ENCODE results near the gene FAM193B.
A peak's percentile ranks its signal among the peaks of the same experiment; 100 is the strongest.
"Not testable (repeated sequence)": the region's sequence is repeated elsewhere in the genome, so short reads cannot be mapped to it uniquely, and the experiment has no call there.

Gene FAM193B

DNA sequence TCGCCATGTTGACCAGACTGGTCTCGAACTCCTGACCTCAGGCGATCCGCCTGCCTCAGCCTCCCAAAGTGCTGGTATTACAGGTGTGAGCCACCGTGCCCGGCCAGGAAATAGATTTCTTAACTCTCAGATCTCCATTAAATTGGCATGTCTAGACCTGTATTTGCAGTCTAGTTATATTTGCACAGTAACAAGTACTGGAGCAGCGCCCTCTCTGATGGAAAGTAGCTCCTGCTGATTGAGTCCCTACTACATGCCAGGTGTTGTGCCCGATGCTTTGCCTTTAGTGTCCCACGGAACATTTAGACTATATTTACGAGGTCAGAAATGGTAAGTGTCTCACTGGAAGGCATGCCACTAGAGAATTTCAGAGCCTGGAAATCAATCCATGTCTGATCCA, 21.8 kb upstream of the FAM193B start:
- DNase-seq (ENCODE audit: low read depth), result no peak

DNA sequence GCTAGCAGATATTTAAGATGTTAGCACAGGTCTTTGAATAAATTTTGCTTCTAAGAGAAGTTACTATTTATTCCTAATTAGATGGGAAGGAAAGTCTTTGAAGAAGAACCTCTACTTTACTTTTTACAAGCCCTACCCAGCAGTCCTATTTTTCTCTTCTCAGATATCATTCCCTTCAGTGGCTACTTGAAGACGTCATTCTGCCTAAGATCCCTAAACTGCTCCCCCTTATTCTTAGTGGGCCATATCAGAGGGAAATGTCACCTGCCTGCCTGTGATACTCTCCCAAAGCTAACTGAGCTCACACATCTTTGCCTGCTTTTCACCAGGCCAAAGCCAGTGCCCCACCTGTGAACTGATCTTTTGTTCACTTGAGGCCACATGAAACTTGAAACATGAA, 21.1 kb upstream of the FAM193B start:
- DNase-seq (ENCODE audit: low read depth), result no peak

DNA sequence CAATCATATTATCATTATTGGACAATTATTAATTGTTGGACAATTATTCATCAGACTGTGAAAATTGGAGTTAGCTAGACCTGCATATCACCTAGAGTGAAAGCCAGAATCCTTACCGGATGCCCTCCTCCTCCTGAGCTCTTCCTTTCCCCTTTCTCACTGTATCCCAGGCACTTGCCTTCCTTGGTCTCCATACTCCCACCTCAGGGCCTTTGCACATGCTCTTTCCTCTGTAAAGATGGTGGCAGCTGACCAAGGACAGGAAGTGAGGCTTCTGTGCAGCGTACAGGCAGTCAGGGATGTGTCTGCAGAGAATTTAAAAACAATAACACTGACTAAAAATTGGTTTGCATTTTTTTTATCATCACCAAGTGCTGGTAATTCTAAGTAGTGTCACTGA, 15.5 kb upstream of the FAM193B start:
- DNase-seq (ENCODE audit: low read depth), result no peak

DNA sequence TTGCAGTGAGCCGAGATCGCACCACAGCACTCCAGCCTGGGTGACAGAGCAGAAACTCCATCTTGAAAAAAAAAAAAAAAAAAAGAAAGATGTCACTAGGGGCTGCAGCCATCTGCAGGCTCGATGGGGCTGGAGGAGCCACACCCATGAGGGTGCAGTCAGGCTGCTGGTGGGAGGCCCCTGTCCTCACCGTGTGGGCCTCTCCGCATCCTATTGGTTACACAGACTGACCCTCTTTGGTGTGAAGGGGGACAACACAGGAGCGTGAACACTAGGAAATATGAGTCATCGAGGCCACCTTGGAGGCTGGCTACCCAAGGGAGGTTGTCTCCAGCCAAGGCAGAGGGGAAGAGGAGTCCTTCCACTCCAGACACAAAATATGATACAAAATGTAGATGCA, 14.0 kb upstream of the FAM193B start:
- DNase-seq (ENCODE audit: low read depth), result no peak

DNA sequence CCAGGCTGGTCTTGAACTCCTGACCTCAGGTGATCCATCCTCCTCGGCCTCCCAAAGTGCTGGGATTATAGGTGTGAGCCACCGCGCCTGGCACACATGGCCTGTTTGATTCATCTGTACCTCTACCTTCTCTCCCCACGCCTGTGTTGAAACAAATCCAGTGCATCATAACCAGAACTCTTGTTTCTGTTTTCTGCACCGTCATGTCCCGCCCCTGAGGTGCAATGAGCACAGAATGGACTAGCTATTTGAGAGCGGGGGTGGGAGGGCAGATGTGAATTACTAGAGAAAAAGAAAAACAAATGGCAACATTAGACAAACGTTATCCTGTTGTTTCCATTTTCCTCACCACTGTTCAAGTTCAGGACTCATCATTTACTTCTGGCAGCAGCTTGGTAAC, 10.7 kb upstream of the FAM193B start:
- no peak for DNase-seq (ENCODE audit: low read depth)

DNA sequence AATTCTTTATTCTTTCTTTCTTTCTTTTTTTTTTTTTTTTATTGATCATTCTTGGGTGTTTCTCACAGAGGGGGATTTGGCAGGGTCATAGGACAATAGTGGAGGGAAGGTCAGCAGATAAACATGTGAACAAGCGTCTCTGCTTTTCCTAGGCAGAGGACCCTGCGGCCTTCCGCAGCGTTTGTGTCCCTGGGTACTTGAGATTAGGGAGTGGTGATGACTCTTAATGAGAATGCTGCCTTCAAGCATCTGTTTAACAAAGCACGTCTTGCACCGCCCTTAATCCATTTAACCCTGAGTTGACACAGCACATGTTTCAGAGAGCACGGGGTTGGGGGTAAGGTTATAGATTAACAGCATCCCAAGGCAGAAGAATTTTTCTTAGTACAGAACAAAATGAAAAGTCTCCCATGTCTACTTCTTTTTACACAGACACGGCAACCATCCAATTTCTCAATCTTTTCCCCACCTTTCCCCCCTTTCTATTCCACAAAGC, 5.1 kb upstream of the FAM193B start:
- not testable (repeated sequence) for DNase-seq (ENCODE audit: low read depth)

DNA sequence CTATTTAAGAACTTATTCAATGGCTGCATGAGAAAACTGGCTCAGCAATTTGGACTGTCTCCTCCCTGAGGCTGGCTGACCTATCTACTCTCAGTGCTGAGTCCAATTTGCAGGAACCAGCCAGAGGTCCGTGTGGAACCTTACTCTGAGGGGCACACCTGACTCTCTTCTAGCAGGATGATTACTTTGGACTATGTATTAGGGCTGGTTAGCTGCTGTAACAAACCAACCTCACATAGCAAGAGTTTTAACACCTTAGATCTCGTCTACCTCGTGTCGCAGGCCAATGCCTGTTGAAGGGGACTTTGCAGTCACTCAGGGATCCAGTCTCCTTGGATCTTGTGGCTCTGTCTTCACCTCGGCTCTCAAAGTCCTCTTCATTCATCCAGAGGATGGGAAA, 3.4 kb upstream of the FAM193B start:
- no peak for DNase-seq (ENCODE audit: low read depth)

DNA sequence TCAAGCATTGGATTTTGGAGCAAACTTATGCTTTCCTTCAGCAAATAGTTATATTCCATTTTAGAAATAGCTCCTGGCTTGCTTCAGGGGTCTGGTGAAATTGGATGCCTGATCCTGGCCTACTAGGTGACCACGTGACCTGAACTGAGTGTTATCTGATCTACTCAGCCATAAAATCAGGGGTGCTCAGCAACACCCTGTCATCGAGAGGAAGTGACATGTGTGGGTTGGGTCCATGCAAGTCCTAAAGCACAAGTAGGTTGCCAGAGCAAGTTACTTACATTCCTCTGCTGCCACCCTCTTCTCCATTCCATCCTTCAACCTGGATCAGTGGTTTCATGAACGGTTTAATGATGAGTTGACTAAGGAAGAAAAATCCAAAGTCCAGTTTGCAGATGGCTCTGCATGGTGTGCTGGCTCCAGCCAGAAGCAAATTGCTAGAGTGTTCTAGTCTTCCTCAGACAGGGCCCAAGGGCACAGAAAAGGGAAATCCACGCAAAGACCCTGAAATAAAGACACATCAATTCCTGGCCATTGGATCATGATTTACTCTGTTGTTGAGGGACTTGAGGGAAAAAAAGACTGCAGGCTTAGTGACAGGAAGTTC, 2.8 kb upstream of the FAM193B start:
- DNase-seq (ENCODE audit: low read depth), result no peak

DNA sequence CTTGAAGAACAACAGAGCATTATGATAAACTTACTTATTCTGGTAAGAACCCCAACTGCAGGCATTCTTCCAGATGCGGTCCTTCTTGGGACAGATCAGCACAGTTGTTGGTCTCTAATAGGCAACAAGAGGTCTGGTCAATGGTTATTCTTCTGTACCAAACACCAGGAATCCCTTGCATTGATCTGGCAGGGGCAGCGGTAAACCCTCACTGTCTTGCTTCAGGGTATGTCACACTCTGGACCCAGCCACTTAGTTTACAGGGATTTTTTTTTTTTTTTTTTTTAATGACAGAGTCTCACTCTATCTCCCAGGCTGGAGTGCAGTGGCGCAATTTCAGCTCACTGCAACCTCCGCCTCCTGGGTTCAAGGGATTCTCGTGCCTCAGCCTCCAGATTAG, 1.3 kb upstream of the FAM193B start:
- DNase-seq (ENCODE audit: low read depth), result no peak

DNA sequence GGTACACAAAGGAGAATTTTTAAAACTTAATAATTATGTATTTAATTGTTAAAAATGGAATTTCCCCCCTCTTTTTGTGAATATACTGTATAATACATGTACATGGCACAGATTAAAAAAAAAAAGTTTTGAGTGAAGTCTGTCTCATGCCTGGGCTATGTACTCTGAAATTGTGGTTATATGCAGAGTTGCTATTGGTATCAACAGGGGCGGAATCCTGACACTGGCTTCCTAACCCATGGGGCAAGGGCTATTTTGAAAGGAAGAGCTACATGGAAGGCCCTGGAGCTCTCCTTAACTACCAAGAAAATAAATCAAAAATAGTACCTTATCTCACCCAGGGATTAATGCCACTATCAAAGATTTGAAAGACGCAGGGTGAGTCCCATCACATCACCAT, 865 bp upstream of the FAM193B start:
- no peak for DNase-seq (ENCODE audit: low read depth)

DNA sequence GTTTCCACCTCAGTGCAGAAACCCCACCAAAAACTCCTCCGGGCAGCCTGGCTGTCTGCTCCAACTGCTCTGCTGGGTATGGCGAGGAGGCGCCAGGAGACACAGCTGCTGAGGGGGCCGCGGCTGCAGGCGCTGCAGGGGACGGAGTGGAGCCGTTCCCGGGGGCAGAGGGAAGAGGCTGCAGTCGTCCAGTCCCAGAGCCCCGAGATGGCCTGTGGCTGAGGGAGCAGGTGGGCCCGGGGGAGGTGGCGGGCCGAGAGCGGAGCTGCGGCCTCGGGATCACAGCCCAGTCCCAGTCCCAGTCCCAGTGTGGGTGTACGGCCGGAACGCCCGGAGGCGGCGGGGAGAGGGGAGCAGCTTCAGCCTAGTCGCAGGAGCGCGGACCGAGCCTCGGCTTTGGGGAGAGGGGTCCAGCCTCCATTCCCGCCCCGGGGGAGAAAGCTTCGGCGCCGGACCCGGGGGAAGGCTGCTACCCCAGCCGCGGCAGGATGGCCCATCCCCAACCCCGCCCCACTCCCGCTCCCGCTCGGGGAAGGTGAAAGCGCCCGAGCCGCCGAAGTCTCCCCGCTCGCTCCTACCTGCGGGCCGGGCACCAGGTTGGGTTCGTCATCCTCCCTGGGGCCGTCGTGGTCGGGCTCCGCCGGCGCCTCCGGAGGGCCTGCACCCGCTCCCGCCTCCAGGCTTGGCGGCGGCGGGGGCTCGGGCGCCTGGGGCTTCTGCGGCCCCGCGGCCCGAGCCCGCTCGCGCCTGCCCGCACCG, 513 bp downstream of the FAM193B start:
- peak; percentile 15 for DNase-seq (ENCODE audit: low read depth)

DNA sequence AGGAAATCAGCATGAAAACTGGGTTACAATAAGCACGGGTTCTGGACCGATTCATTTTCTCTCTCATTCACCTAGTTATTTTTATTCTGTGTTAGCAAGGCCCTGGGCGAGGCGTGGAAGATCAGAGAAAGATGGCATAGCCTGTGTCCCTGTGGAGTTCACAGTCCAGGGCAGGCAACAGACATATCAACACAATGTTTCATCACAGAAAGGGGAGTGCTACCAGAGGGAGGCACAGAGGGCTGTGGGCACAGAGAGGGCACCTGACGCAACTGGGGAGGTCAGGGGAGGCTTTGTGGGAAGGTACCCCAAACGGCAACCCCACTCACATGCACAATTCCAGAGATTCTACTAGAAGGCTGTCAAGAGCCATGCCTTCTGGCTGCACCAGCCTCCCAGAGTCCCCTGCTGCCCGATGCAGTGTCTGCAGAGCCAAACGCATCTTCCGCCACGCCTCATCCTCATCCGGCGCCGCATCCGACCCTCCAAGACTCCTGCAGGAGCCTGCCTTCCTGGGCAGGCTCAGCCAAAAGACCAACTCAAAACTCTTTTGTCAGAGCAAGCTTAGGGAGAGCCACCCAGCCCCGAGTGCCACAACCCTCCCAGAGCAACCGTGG, 1.4 kb downstream of the FAM193B start:
- DNase-seq (ENCODE audit: low read depth), result no peak

DNA sequence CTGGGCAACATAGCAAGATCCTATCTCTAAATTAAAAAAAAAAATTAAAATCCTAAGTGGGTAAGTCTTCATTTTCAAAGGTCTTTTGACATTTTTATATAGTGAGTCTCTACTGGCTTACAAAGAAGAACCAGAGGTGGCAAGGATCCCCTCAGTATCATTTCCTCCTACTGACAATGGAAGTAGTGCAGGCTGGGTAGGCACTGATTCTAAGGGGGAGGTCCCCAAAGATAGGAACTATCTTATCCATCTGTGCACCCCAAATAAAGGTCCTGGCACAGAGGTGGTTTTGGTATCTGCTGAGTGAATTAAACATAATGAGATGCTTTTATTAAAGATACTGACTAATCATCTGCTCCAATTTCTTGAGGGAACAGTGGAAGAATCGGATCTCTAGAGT, 4.2 kb downstream of the FAM193B start:
- no peak for DNase-seq (ENCODE audit: low read depth)

DNA sequence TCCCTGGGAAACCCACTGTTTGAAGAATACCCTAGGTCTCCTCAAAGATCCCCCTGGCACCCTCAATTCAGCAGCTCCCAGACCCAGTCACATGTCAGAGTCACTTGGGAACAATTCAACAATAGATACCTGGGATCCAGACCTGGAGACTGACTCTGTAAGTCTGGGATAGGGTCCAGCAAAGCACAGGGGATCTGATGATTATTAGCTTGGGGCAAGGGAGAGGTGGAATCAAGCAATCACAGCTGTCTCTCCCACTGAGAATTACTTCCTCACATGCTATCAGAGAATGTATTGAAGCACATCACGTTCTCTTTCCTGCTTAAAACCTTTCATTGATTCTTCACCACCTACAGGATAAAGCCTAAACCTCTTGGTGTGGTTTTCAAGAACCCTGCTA, 5.9 kb downstream of the FAM193B start:
- no peak for DNase-seq (ENCODE audit: low read depth)

DNA sequence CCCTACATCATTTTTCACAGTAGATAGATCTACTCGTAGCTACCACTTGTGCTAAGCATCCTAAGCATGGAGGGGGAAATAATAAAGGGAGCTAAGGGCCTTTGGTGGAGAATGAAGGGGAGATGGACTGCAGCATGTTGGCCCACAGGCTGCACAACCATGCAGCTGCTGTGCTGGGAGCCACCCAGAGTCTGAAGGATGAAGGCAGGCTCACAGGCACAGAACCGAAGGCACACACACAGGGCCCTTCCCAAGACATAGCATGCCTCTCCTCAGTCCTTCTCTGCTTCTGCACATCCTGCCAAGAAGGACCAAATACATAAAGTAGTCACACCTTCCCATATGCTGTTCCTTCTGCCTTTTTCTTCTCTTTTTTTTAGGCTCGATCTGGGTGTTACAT, 6.6 kb downstream of the FAM193B start:
- no peak for DNase-seq (ENCODE audit: low read depth)

DNA sequence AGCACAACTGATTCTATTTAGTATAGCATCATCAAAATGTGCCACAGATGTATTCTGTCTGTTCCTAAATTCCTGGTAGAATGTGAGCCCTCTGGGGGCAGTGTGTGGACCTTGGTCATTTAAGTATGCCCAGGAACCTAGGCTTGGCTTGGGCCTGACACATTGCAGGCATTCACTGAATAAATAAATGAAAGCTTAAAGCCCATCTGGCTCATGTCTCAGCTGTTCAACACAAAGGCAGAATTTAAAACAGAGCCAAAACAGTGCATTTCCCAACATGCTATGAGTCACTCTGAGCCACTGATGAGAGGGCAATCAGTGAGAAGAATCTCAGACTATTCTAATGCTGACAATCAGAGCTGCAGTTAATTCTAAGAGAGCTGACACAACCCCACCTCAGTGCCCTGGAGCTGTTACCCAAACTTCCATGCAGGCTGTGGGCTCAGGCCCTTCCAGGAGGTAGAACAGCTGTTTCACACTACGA, 8.1 kb downstream of the FAM193B start:
- no peak for DNase-seq (ENCODE audit: low read depth)

DNA sequence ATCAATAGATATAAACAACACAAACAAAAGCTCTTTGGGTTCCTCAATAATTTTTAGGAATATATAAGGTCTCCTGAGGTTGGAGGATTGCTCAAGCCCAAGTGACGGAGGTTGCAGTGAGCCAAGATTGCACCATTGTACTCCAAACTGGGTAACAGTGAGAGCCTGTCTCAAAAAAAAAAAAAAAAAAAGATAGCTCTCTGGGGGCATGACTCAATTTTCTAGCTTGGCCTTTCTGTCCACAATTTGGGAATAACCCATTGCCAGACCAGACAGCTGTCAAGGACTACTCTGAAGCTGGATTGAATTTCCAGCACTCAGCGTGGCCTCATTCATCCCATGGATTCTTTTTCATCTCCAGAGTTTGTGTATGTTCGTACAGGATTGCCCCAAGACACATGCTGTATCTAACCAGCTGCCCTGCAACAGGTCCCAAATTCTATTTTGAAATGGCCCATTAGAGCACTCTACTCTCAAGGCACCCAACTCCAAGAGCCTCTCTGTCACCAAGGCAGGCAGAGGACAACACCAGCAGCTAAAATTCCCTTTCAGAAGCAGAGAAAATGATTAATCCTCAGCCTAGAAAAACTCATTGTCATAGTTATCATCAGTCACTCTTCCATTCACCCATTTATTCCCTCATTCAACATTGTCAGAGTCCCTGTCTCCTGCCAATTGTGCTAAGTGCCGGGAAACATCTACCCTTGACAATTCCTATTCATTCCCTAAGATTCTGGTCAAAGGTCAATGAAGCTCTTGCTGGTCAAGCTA, 8.7 kb downstream of the FAM193B start:
- no peak for DNase-seq (ENCODE audit: low read depth)

DNA sequence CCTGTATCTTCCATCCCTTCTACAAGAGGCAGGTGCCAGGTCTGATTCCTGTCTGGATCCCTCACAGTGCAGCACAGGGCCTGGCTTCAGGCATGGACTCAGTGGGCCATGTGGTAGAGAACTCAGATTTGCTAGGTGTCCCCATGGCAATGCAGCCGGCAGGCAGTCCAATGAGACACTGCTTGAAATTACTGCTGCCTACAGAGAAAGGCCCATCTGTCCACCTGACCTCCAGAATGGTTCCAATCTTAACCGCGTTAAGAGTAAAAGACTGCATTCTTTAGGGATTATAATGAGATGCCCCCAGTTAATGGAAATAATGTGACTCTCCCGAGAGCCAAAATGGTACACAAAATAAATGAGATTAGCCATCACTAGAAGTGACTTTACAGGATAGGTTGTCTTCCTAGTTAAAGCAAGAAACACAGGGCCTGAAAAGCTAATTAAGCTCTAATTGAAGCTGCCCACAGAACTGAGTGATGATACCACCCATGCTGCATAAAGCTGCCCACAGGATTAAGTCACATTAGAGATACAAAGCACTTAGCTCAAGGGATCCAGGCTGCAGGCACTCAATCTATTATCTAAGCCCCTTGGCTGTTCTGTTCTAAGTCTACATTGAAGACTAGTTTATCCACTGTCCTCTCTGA, 11.4 kb downstream of the FAM193B start:
- no peak for DNase-seq (ENCODE audit: low read depth)

DNA sequence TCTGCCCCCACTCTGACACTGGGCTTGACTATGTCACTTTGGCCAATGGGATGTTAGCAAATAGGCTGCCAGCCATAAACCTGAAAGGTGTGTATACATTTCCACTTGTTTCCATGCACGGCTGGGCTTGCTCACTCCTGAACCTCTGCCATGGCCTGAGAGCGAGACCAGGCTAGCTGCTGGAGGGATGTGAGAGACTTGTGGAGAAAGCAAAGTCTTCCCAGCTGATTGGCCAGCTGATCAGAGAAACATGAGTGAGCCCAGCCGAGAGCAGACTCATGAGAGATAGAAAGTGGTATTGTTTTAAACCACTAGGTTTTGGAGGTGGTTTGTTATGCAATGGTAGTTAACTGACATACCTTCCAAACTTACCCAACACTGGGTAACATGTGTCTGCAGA, 13.9 kb downstream of the FAM193B start:
- DNase-seq (ENCODE audit: low read depth), result no peak

DNA sequence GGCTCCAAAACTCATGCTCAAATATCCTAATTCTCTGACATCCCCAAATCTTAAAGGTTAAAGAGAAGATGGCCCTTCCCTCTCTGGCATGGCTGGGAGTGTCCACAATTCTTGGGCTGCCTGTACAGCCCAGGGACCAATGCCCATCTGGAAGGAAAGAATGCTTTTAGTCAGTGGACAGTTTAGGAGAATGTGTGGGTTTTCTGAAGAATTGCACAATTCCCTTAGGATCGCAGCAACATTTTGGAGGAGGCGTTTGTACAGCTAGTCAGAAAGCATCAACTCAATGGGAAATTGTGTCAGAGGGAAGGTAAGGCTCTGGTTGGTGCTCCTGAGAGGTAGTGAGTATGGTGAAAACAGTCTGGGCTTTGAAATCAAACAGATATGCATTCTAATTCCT, 15.0 kb downstream of the FAM193B start:
- DNase-seq (ENCODE audit: low read depth), result no peak

DNA sequence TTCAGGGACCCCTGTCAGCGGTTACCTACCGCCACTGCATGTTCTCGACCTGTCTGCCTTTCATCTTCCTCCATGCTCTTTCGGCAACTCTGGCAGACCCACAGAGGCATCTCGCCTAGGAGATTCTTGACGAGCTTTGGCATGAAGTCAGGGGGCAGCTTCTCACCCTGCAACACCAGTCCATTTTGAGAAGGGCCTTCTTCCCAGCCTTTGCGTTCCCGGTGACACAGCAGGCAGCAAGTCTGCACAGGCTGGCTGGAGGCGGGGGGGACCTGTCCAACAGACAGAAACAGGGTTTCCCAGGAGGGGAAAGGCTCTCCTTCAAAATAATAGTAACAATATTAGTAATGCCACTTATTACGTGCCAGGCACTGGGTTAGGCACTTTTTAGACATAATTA, 15.5 kb downstream of the FAM193B start:
- DNase-seq (ENCODE audit: low read depth), result no peak
